Measurements from ENCODE around the gene GNA14.
A peak's percentile ranks its signal among the peaks of the same experiment; 100 is the strongest.

GNA14 gene

DNA sequence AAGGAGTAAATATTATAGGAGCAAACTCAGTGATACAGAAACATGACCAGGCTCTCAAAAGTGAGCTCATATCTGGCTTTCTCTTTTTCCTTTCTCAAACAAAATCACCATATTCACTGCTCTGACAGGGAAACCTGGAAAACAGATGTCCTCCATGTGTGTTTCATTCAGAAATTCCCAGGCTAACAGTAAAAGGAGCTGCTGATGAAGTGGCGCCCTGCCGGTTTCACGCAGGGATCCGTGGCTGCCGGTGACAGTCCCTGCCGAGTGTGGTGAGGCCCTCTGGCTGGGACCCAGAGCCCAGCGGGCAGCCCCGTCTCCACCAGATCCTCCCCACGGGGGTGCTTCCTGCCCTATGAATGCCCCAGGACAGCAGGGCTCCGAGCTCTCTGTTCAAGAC, 208.1 kb downstream of the GNA14 start:
- no peak overlapping the region for H3K4me3 ChIP-seq (ENCODE audit: low read depth, low read length)
- no peak overlapping the region for H3K27ac ChIP-seq (ENCODE audit: extremely low read depth, low read depth, low read length)
- CTCF ChIA-PET: interaction anchor here (6.8 kb wide), 1 partner anchor 16 kb away, joined by 97 read pairs; no protein-coding TSS in a partner anchor
- no peaks in the 10 kb centered on the region for H3K4me1 ChIP-seq (ENCODE audit: control insufficient read depth, insufficient read depth, low read length)
- no peaks in the 10 kb centered on the region for H3K36me3 ChIP-seq (ENCODE audit: control insufficient read depth in 2 of 2, insufficient read depth in 1 of 2, low read length in 2 of 2)
- H3K9me3 ChIP-seq (ENCODE audit: control insufficient read depth, insufficient read depth, low read depth, low read length): no peaks in the 10 kb centered on the region
- POLR2A ChIA-PET: no interaction called here
- TF ChIP-seq ZNF335 (tag by site-specific recombination; conservative IDR thresholded peaks at IDR 0.05) (0 out of 2 replicates have a peak, but pooled peaks have one; percentile 27), FEZF1 (tag by site-specific recombination; IDR thresholded peaks at IDR 0.05) (peak; percentile 89), ZNF530 (tag by site-specific recombination; IDR thresholded peaks at IDR 0.05; ENCODE audit: low read depth) (no peak), ZBTB17 (tag by site-specific recombination; IDR thresholded peaks at IDR 0.05) (peak; percentile 40; the same call in 1 of the 2 replicates), PRDM1 (tag by site-specific recombination; IDR thresholded peaks at IDR 0.05) (peak; percentile 58), OSR2 (tag by site-specific recombination; IDR thresholded peaks at IDR 0.05) (peak; percentile 91), ZSCAN30 (tag by site-specific recombination; IDR thresholded peaks at IDR 0.05) (peak; percentile 78), ZNF585B (tag by site-specific recombination; IDR thresholded peaks at IDR 0.05) (no peak), ZNF404 (tag by site-specific recombination; IDR thresholded peaks at IDR 0.05) (no peak), ZEB2 (tag by site-specific recombination; IDR thresholded peaks at IDR 0.05) (0 out of 2 replicates have a peak, but pooled peaks have one; percentile 24), ZNF146 (tag by site-specific recombination; IDR thresholded peaks at IDR 0.05) (no peak), ZIC2 (tag by site-specific recombination; IDR thresholded peaks at IDR 0.05) (peak; percentile 99), ZNF660 (tag by site-specific recombination; IDR thresholded peaks at IDR 0.05) (peak; percentile 82; the same call in 1 of the 2 replicates), ZNF132 (tag by site-specific recombination; IDR thresholded peaks at IDR 0.05; ENCODE audit: borderline replicate concordance) (no peak), ZBTB8A (tag by site-specific recombination; IDR thresholded peaks at IDR 0.05) (peak; percentile 51), GLIS1 (tag by site-specific recombination; IDR thresholded peaks at IDR 0.05) (0 out of 2 replicates have a peak, but pooled peaks have one; percentile 7), ZNF561 (tag by site-specific recombination; IDR thresholded peaks at IDR 0.05; ENCODE audit: borderline replicate concordance) (0 out of 2 replicates have a peak, but pooled peaks have one; percentile 64), ZNF423 (tag by site-specific recombination; IDR thresholded peaks at IDR 0.05) (peak; percentile 80), WT1 (tag by site-specific recombination; IDR thresholded peaks at IDR 0.05) (0 out of 2 replicates have a peak, but pooled peaks have one; percentile 13), ZFP69B (tag by site-specific recombination; IDR thresholded peaks at IDR 0.05) (peak; percentile 43; the same call in 1 of the 2 replicates), ZBTB48 (tag by site-specific recombination; IDR thresholded peaks at IDR 0.05) (peak; percentile 71; the same call in 1 of the 2 replicates)
- TF ChIP-seq, protein P1, sequence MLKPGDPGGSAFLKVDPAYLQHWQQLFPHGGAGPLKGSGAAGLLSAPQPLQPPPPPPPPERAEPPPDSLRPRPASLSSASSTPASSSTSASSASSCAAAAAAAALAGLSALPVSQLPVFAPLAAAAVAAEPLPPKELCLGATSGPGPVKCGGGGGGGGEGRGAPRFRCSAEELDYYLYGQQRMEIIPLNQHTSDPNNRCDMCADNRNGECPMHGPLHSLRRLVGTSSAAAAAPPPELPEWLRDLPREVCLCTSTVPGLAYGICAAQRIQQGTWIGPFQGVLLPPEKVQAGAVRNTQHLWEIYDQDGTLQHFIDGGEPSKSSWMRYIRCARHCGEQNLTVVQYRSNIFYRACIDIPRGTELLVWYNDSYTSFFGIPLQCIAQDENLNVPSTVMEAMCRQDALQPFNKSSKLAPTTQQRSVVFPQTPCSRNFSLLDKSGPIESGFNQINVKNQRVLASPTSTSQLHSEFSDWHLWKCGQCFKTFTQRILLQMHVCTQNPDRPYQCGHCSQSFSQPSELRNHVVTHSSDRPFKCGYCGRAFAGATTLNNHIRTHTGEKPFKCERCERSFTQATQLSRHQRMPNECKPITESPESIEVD (tag by site-specific recombination; IDR thresholded peaks at IDR 0.05): peak; percentile 88
- TF ChIP-seq, protein P2, sequence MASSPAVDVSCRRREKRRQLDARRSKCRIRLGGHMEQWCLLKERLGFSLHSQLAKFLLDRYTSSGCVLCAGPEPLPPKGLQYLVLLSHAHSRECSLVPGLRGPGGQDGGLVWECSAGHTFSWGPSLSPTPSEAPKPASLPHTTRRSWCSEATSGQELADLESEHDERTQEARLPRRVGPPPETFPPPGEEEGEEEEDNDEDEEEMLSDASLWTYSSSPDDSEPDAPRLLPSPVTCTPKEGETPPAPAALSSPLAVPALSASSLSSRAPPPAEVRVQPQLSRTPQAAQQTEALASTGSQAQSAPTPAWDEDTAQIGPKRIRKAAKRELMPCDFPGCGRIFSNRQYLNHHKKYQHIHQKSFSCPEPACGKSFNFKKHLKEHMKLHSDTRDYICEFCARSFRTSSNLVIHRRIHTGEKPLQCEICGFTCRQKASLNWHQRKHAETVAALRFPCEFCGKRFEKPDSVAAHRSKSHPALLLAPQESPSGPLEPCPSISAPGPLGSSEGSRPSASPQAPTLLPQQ (tag by site-specific recombination; IDR thresholded peaks at IDR 0.05): 0 out of 2 replicates have a peak, but pooled peaks have one; percentile 29
- TF ChIP-seq, protein P3, sequence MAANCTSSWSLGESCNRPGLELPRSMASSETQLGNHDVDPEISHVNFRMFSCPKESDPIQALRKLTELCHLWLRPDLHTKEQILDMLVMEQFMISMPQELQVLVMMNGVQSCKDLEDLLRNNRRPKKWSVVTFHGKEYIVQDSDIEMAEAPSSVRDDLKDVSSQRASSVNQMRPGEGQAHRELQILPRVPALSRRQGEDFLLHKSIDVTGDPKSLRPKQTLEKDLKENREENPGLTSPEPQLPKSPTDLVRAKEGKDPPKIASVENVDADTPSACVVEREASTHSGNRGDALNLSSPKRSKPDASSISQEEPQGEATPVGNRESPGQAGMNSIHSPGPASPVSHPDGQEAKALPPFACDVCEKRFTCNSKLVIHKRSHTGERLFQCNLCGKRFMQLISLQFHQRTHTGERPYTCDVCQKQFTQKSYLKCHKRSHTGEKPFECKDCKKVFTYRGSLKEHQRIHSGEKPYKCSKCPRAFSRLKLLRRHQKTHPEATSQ (tag by site-specific recombination; IDR thresholded peaks at IDR 0.05): no peak
- TF ChIP-seq, protein P4, sequence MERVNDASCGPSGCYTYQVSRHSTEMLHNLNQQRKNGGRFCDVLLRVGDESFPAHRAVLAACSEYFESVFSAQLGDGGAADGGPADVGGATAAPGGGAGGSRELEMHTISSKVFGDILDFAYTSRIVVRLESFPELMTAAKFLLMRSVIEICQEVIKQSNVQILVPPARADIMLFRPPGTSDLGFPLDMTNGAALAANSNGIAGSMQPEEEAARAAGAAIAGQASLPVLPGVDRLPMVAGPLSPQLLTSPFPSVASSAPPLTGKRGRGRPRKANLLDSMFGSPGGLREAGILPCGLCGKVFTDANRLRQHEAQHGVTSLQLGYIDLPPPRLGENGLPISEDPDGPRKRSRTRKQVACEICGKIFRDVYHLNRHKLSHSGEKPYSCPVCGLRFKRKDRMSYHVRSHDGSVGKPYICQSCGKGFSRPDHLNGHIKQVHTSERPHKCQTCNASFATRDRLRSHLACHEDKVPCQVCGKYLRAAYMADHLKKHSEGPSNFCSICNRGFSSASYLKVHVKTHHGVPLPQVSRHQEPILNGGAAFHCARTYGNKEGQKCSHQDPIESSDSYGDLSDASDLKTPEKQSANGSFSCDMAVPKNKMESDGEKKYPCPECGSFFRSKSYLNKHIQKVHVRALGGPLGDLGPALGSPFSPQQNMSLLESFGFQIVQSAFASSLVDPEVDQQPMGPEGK (tag by site-specific recombination; IDR thresholded peaks at IDR 0.05): peak; percentile 20; the same call in 1 of the 2 replicates
- TF ChIP-seq, protein P5, sequence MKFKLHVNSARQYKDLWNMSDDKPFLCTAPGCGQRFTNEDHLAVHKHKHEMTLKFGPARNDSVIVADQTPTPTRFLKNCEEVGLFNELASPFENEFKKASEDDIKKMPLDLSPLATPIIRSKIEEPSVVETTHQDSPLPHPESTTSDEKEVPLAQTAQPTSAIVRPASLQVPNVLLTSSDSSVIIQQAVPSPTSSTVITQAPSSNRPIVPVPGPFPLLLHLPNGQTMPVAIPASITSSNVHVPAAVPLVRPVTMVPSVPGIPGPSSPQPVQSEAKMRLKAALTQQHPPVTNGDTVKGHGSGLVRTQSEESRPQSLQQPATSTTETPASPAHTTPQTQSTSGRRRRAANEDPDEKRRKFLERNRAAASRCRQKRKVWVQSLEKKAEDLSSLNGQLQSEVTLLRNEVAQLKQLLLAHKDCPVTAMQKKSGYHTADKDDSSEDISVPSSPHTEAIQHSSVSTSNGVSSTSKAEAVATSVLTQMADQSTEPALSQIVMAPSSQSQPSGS (tag by site-specific recombination; IDR thresholded peaks at IDR 0.05; ENCODE audit: low read depth): no peak
- TF ChIP-seq, protein P6, sequence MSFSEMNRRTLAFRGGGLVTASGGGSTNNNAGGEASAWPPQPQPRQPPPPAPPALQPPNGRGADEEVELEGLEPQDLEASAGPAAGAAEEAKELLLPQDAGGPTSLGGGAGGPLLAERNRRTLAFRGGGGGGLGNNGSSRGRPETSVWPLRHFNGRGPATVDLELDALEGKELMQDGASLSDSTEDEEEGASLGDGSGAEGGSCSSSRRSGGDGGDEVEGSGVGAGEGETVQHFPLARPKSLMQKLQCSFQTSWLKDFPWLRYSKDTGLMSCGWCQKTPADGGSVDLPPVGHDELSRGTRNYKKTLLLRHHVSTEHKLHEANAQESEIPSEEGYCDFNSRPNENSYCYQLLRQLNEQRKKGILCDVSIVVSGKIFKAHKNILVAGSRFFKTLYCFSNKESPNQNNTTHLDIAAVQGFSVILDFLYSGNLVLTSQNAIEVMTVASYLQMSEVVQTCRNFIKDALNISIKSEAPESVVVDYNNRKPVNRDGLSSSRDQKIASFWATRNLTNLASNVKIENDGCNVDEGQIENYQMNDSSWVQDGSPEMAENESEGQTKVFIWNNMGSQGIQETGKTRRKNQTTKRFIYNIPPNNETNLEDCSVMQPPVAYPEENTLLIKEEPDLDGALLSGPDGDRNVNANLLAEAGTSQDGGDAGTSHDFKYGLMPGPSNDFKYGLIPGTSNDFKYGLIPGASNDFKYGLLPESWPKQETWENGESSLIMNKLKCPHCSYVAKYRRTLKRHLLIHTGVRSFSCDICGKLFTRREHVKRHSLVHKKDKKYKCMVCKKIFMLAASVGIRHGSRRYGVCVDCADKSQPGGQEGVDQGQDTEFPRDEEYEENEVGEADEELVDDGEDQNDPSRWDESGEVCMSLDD (tag by site-specific recombination; IDR thresholded peaks at IDR 0.05): no peak
